HEK293 (cell line): ENCODE results near the gene CCDC81.
"Not testable (repeated sequence)": the region's sequence is repeated elsewhere in the genome, so short reads cannot be mapped to it uniquely, and the experiment has no call there.

ENCODE experiments used
- ATF2 ChIP-seq: fragments of 450-650 bp; formaldehyde crosslinking; IDR thresholded peaks from 2 replicates; pipeline ENCODE4 v1.5.1; 2016; ENCODE audit warnings: missing biosample characterization, missing genetic modification characterization, low read depth
- CTCF ChIP-seq: fragments of 450-650 bp; formaldehyde crosslinking; IDR thresholded peaks from 2 replicates; pipeline ENCODE4 v1.5.1; 2016; ENCODE audit warnings: missing biosample characterization, missing genetic modification characterization
- HIC1 ChIP-seq: fragments of 450-650 bp; formaldehyde crosslinking; IDR thresholded peaks from 2 replicates; pipeline ENCODE4 v1.5.1; 2016; ENCODE audit warnings: missing biosample characterization, missing genetic modification characterization
- KLF10 ChIP-seq: fragments of 450-650 bp; IDR thresholded peaks from 2 replicates; pipeline ENCODE4 v1.5.1; 2018; ENCODE audit warnings: missing biosample characterization, mild to moderate bottlenecking, missing genetic modification characterization
- SALL2 ChIP-seq: fragments of 450-650 bp; formaldehyde crosslinking; IDR thresholded peaks from 2 replicates; pipeline ENCODE4 v1.5.0; 2017; ENCODE audit warnings: missing biosample characterization, mild to moderate bottlenecking, missing genetic modification characterization, borderline replicate concordance
- SETDB1 ChIP-seq: IDR thresholded peaks from one replicate; pipeline ENCODE4 v1.6.1; 2017; ENCODE audit warnings: mild to moderate bottlenecking, low read length, moderate library complexity, mixed read lengths; ENCODE audit not compliant: insufficient read length
- ZNF132 ChIP-seq: fragments of 450-650 bp; formaldehyde crosslinking; IDR thresholded peaks from 2 replicates; pipeline ENCODE4 v1.5.1; 2017; ENCODE audit warnings: missing biosample characterization, missing genetic modification characterization, borderline replicate concordance
- ZNF140 ChIP-seq: fragments of 450-650 bp; formaldehyde crosslinking; IDR thresholded peaks from 2 replicates; pipeline ENCODE4 v1.5.1; 2016; ENCODE audit warnings: missing biosample characterization, missing genetic modification characterization
- ZNF23 ChIP-seq: fragments of 450-650 bp; formaldehyde crosslinking; IDR thresholded peaks from 2 replicates; pipeline ENCODE4 v1.5.1; 2016; ENCODE audit warnings: missing biosample characterization, missing genetic modification characterization, borderline replicate concordance
- ZNF37A ChIP-seq: fragments of 450-650 bp; IDR thresholded peaks from 2 replicates; pipeline ENCODE4 v1.5.1; 2018; ENCODE audit warnings: missing biosample characterization, missing genetic modification characterization
- ZNF768 ChIP-seq: fragments of 450-650 bp; formaldehyde crosslinking; IDR thresholded peaks from 2 replicates; pipeline ENCODE4 v1.5.1; 2018; ENCODE audit warnings: missing biosample characterization, mild to moderate bottlenecking, missing genetic modification characterization

- not testable (repeated sequence) for TF ChIP-seq CTCF (tag by site-specific recombination); ZNF768 (tag by site-specific recombination); SETDB1; ATF2; ZNF140; HIC1 (tag by site-specific recombination); ZNF23; ZNF132 (tag by site-specific recombination); KLF10; ZNF37A (tag by site-specific recombination); SALL2 (tag by site-specific recombination)
These were observed 58.8 kb downstream of the CCDC81 start for GRCh38 chr11:86433361-86434095.
